ENCODE results near the gene TANK. TPM values are rescaled to one million over a fixed set of nuclear protein-coding genes. Genes with fewer than 3 reads are reported as not detected.

Gene TANK
- total and polyA plus RNA-seq, 2 donors (not counting 3 experiments of a cell fraction or from before 2014, with no cell fraction given) = 33.3 to 83.2 TPM

DNA sequence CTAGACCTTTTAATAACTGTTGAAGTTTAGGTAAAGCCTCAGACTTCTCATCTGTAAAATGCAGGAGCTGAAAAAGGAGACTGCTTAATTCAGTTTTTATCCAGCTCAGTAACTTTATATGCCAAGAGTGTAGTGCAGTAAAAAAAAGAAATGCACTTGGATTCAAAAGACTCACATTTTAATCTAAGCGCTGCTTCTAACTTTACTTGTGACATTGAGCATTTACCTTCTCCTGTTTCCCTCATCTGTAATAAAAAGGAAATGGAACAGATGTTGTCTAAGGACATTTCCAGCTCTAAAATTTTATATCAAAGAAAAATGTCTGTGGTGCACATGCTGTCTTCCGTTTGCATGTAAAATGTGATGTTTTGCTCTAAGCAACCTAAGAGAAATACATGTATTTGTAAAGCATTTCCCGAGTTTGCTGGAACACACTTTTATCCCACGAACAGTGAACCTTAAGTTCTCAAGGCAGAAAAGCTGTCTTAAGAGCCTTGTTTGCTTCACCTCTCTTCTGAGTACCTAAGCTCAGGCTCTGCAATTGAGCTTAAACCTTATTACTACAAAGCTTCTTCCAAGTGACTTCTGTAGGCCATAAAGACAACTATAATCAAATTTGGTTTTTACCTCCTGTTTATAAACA, 24.2 kb upstream of the TANK start:
- peak overlapping the region; percentile 94 for H2AFZ ChIP-seq (ENCODE audit: low read depth, low read length)
- no peaks in the 10 kb centered on the region for H4K20me1 ChIP-seq (replicated peaks; ENCODE audit: control insufficient read depth, extremely low read depth, insufficient read depth, low read length)
- TF ChIP-seq POLR2AphosphoS5 (IDR thresholded peaks at IDR 0.05; ENCODE audit: insufficient read depth, low read depth, low read length) (no peak), POLR2A (IDR thresholded peaks at IDR 0.05; ENCODE audit: low read depth, low read length) (no peak), GATA2 (IDR thresholded peaks at IDR 0.05; ENCODE audit: insufficient read depth, insufficient read length, low read depth, low read length) (no peak), FOS (IDR thresholded peaks at IDR 0.05; ENCODE audit: borderline replicate concordance, insufficient read depth, low read length) (no peak), EZH2 (IDR thresholded peaks at IDR 0.05; ENCODE audit: borderline replicate concordance, low read depth, low read length, severe bottlenecking) (no peak), JUN (IDR thresholded peaks at IDR 0.05; ENCODE audit: borderline replicate concordance, insufficient read depth, insufficient read length, low read depth) (no peak), MYC (IDR thresholded peaks at IDR 0.05; ENCODE audit: low read depth, low read length) (no peak)
- TF ChIP-seq, protein P1, sequence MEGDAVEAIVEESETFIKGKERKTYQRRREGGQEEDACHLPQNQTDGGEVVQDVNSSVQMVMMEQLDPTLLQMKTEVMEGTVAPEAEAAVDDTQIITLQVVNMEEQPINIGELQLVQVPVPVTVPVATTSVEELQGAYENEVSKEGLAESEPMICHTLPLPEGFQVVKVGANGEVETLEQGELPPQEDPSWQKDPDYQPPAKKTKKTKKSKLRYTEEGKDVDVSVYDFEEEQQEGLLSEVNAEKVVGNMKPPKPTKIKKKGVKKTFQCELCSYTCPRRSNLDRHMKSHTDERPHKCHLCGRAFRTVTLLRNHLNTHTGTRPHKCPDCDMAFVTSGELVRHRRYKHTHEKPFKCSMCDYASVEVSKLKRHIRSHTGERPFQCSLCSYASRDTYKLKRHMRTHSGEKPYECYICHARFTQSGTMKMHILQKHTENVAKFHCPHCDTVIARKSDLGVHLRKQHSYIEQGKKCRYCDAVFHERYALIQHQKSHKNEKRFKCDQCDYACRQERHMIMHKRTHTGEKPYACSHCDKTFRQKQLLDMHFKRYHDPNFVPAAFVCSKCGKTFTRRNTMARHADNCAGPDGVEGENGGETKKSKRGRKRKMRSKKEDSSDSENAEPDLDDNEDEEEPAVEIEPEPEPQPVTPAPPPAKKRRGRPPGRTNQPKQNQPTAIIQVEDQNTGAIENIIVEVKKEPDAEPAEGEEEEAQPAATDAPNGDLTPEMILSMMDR (IDR thresholded peaks at IDR 0.05; ENCODE audit: extremely low read depth in 1 of 2, insufficient read depth in 1 of 2, low read depth in 1 of 2, low read length in 2 of 2) = no peak
- TF ChIP-seq, protein P2, sequence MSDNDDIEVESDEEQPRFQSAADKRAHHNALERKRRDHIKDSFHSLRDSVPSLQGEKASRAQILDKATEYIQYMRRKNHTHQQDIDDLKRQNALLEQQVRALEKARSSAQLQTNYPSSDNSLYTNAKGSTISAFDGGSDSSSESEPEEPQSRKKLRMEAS (IDR thresholded peaks at IDR 0.05; ENCODE audit: insufficient read depth, insufficient read length) = no peak
- peaks cover 52% of the 10 kb centered on the region for H3K4me1 ChIP-seq (ENCODE audit: control insufficient read depth, extremely low read depth, insufficient read depth, low read length)
- H3K79me2 ChIP-seq (ENCODE audit: control insufficient read depth, insufficient read depth, low read length) = no peaks in the 10 kb centered on the region
- no peaks in the 10 kb centered on the region for H3K9me1 ChIP-seq (replicated peaks; ENCODE audit: control insufficient read depth, extremely low read depth, insufficient read depth, low read length)
- no peaks in the 10 kb centered on the region for H3K9me3 ChIP-seq (replicated peaks; ENCODE audit: control insufficient read depth, insufficient read depth, low read length)
- FAIRE-seq (peak; percentile 18), DNase-seq (ENCODE audit: low read depth, low spot score) (no peak)
- H3K4me2 ChIP-seq (ENCODE audit: insufficient read depth, low read length) = peak overlapping the region; percentile 97
- ChIA-PET CTCF (interaction anchor here (0.7 to 4.6 kb wide), 13 partner anchors 11 to 132 kb away, joined by 3 to 37 read pairs (median 4); no protein-coding TSS in a partner anchor), POLR2A (interaction anchor here (1.1 kb wide), 2 partner anchors 13 to 59 kb away, joined by 5 to 7 read pairs; no protein-coding TSS in a partner anchor)
- H3K4me3 ChIP-seq (replicated peaks in 1 of 3; ENCODE audit: insufficient read depth in 1 of 3, low read depth in 1 of 3, low read length in 3 of 3) = peak overlapping the region in 1 of 3 experiments; percentile 48
- H3K9ac ChIP-seq (replicated peaks; ENCODE audit: extremely low read depth, insufficient read depth, low read length) = peak overlapping the region; percentile 83
- H3K27ac ChIP-seq (ENCODE audit: insufficient read depth, low read depth, low read length) = peak overlapping the region; percentile 88
- TSS peak; percentile 59 for BruUV-seq (replicated peaks)
- H3K27me3 ChIP-seq (ENCODE audit: control insufficient read depth in 2 of 2, insufficient read depth in 2 of 2, low read length in 2 of 2) = no peaks in the 10 kb centered on the region
- intact Hi-C loops (cut with micrococcal nuclease) = loop anchor here (1.0 kb wide), 3 partner anchors 13 to 59 kb away; partner anchors contain the start of gene TANK
- dilution Hi-C loops (cut with MboI; ENCODE audit: extremely low pct_ligation_motif_present, low sequenced_read_pairs) = no loop called here
- H3K36me3 ChIP-seq (ENCODE audit: control insufficient read depth in 2 of 2, extremely low read depth in 1 of 2, insufficient read depth in 2 of 2, low read length in 2 of 2) = no peaks in the 10 kb centered on the region
